ENCODE measurements around the gene DENND4C.
"Not testable (repeated sequence)": the region's sequence is repeated elsewhere in the genome, so short reads cannot be mapped to it uniquely, and the experiment has no call there.

The DENND4C gene

GRCh38 chr9:19379697-19380046 is 149.2 kb downstream of the DENND4C start:
- H3K4me3 ChIP-seq (ENCODE audit: low read depth, low read length) = peak overlapping the region; percentile 81
- TF ChIP-seq CTCF (IDR thresholded peaks at IDR 0.05; ENCODE audit: borderline replicate concordance, insufficient read depth, low read depth, low read length) = no peak

- H3K4me3 ChIP-seq (ENCODE audit: low read depth, low read length) = peak overlapping the region; percentile 81
- no peak for TF ChIP-seq CTCF (IDR thresholded peaks at IDR 0.05; ENCODE audit: borderline replicate concordance, insufficient read depth, low read depth, low read length)
Observed at GRCh38 chr9:19380826-19381075, 150.3 kb downstream of the DENND4C start.

DNA sequence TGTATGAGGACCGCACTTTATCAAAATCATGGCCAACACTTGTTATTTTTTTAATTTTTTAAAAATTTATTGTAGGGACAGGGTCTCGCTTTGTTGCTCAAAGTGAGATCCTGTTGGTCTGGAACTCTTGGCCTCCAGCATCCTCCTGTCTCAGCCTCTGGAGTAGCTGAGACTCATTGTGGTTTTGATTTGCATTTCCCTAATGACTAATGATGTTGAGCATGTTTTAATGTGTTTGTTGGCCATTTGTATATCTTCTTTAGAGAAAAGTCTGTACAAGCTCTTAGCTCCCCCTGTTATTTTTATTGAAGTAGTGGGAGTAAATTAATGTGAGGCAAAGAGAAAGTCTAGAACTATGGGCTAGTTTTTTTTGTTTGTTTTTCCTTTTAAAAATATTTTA is 151.2 kb downstream of the DENND4C start:
- no peak overlapping the region for H3K4me3 ChIP-seq (ENCODE audit: low read depth, low read length)
- no peak for TF ChIP-seq CTCF (IDR thresholded peaks at IDR 0.05; ENCODE audit: borderline replicate concordance, insufficient read depth, low read depth, low read length)

- H3K4me3 ChIP-seq (ENCODE audit: low read depth, low read length) = not testable (repeated sequence)
Observed at GRCh38 chr9:19385212-19385611, 154.7 kb downstream of the DENND4C start.

DNA sequence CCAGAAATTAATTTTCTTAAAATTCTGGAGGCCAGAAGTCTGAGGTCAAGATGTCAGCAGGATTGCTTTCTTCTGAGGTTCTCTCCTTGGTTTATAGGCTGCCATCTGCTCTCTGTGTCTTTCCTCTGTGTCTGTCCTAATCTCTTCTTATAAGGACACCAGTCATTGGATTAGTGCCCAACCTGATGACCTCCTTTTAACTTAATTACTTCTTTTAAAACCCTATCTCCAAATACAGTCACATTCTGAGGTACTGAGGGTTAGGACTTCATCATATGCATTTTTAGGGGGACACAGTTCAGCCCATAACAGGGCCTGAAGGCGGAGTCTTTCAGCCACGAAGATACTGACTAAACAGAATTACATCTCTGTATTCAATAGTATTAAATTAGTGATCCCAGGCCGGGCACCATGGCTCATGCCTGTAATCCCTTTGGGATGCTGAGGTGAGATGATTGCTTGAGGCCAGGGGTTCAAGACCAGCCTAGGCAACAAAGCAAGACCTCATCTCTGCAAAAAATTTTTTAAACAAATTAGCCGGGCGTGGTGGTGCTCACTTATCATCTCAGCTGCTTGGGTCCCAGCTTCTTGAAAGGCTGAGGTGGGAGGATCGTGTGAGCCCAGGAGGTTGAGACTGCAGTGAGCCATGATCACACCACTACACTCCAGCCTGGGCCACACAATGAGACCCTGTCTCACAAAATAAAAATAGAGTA is 155.5 kb downstream of the DENND4C start:
- TF ChIP-seq CTCF (IDR thresholded peaks at IDR 0.05; ENCODE audit: borderline replicate concordance, insufficient read depth, low read depth, low read length) = no peak
- no peak overlapping the region for H3K4me3 ChIP-seq (ENCODE audit: low read depth, low read length)

- TF ChIP-seq CTCF (IDR thresholded peaks at IDR 0.05; ENCODE audit: borderline replicate concordance, insufficient read depth, low read depth, low read length) = no peak
- H3K4me3 ChIP-seq (ENCODE audit: low read depth, low read length) = no peak overlapping the region
Observed at GRCh38 chr9:19386502-19387044, 156.1 kb downstream of the DENND4C start.

DNA sequence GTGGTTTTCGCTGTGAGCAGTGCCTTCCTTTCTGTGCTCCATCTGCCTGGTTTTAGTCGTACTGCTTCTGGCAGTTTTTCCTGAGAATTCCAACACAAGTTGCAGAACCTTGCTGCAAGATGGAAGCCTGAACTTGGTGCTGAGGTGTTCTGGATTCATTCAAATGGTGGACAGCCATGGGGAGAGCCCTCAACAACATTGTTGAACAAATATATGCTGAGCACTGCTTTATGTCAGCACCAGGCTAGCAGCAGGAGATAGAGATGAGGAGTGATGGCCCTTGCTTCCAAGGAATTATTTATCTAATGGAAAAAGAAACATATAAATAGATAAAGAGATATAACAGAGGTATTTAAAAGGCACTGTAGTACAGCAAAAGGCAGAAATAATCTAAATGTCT is 156.8 kb downstream of the DENND4C start:
- no peak for TF ChIP-seq CTCF (IDR thresholded peaks at IDR 0.05; ENCODE audit: borderline replicate concordance, insufficient read depth, low read depth, low read length)
- no peak overlapping the region for H3K4me3 ChIP-seq (ENCODE audit: low read depth, low read length)

- not testable (repeated sequence) for H3K4me3 ChIP-seq (ENCODE audit: low read depth, low read length)
Observed at GRCh38 chr9:19389539-19389938, 159.0 kb downstream of the DENND4C start.

Data from GM12875 (cell line).